Measurements from ENCODE around the gene HHIP.
A peak's percentile ranks its signal among the peaks of the same experiment; 100 is the strongest.
"Not testable (repeated sequence)": the region's sequence is repeated elsewhere in the genome, so short reads cannot be mapped to it uniquely, and the experiment has no call there.

Gene HHIP

GRCh38 chr4:144740316-144740715, 94.4 kb downstream of the HHIP start:
- DNase-seq, result no peak

GRCh38 chr4:144748814-144749555, 103.0 kb downstream of the HHIP start:
- DNase-seq, result no peak

DNA sequence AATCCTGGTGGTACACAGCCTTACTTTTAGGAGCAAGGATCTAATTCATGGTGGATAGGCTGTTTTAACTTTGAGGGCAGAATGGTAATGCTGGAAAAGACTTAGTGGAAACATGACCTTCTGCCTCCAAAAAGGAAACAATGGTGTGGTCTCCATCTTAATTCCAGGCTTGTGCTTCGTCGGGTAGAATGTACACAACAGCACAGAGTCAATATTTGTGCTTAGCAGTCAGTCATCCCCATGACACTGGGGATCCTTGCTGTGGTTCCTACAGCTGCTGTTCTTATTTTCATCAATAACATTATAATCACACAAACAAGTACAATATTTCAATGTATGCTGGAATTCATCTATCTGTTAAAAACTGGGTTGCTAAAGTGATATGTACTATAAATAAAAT, 104.4 kb downstream of the HHIP start:
- no peak for DNase-seq

GRCh38 chr4:144754562-144755410, 108.8 kb downstream of the HHIP start:
- peak in 10 of 51 donors; percentile 0 to 39 (median 3) for DNase-seq

GRCh38 chr4:144757969-144758368, 112.0 kb downstream of the HHIP start:
- DNase-seq, result no peak

DNA sequence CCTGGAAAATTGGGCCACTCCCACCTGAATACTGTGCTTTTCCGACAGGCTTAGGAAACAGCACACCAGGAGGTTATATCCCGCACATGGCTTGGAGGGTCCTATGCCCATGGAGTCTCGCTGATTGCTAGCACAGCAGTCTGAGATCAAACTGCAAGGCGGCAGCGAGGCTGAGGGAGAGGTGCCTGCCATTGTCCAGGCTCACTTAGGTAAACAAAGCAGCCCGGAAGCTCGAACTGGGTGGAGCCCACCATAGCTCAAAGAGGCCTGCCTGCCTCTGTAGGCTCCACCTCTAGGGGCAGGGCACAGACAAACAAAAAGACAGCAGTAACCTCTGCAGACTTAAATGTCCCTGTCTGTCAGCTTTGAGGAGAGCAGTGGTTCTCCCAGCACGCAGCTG, 122.9 kb downstream of the HHIP start:
- not testable (repeated sequence) for DNase-seq

DNA sequence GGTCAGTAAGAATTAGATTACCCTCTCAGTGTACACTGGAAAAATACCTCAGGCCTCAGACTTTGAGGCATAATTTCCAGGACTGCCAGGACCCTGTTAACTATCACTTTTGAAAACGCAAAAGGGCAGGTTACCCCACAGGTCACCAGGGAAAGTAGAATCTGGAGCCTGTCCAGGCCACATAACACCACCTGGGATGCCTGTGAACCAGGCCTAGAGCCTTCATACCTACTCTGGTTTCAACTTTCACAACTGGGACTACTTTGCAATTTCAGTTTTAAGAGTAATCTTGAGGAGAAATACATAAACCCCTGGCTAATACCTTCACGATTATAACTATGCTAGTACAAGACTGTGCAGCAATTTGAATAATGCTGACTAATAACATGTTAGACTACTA, 132.4 kb downstream of the HHIP start:
- DNase-seq, result no peak

- DNase-seq, result no peak
Measured at GRCh38 chr4:144782345-144782744, 136.4 kb downstream of the HHIP start.

- DNase-seq, result no peak
Measured at GRCh38 chr4:144785961-144786360, 140.0 kb downstream of the HHIP start.

DNA sequence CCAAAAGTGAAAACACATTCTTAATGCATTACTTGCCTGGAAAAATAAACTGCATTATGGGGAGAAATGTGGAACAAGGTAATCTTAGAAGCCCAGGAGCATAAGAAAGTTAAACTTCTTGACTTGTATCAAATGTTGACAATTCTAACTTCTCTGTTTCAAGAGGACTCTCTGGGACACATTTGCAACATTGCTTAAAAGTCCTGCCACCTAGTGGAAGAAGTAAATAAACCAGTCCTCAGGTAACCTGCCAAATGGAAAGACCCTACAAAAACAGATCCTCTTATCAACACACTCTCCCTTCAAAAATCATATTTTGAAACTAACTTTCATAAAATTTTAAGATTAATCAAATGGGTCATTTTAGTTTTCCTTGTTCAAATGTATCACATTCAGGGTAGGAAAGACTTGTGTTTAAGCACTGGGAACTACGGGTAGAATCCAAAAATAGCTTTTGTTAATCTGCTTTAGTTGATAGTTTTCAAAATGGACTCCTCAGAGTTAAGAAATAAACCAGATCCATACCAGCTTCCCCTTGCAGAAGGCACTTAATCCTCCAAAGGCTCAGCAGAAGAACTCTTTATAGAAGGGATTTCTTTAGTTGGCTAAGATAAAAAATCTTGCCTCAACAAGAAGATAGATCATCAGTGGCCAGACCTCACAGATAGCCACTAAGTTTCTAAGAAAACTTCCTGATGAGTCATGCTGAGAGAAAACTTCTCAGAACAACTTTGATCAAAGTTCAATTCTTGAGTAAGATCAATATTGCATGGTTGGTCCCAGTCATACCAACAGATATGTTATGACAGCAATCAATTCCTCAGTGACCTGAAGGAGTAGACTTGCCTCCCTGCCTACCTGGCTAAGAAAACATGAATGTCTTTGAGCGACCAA, 141.7 kb downstream of the HHIP start:
- DNase-seq, result peak in 1 of 51 donors; percentile 31

- no peak for DNase-seq
Measured at GRCh38 chr4:144788469-144788868, 142.5 kb downstream of the HHIP start.

GRCh38 chr4:144791933-144792332, 146.0 kb downstream of the HHIP start:
- DNase-seq, result not testable (repeated sequence)
